Astrocyte (in vitro differentiated cells and primary cell): ENCODE data around the gene PRG2. TPM values are rescaled to one million over a fixed set of nuclear protein-coding genes. Genes with fewer than 3 reads are reported as not detected.
A peak's percentile ranks its signal among the peaks of the same experiment; 100 is the strongest.

Experiments used
- DNase-seq: peaks from one replicate; pipeline ENCODE4 v3.0.0-alpha.2; 2010; ENCODE audit warnings: low read depth
- FAIRE-seq: peaks from 2 replicates; lab custom pipeline; 2011; peaks lifted over from hg19 to GRCh38; lab: Jason Lieb, UNC
- H2AFZ ChIP-seq: 2 replicates; pipeline ENCODE4 v1.6.0; 2012; ENCODE audit warnings: low read depth, low read length, inconsistent platforms
- H3K27ac ChIP-seq: 2 replicates; pipeline ENCODE4 v1.5.1; 2011; ENCODE audit warnings: low read depth, low read length, inconsistent platforms
- H3K27me3 ChIP-seq: 2 replicates; pipeline ENCODE4 v1.6.0; 2011; ENCODE audit warnings: low read length, inconsistent platforms; ENCODE audit not compliant: insufficient read depth
- H3K36me3 ChIP-seq: 2 replicates; pipeline ENCODE4 v1.5.1; 2011; ENCODE audit warnings: low read length, inconsistent platforms; ENCODE audit not compliant: insufficient read depth
- H3K4me1 ChIP-seq: 2 replicates; pipeline ENCODE4 v1.5.1; 2011; ENCODE audit warnings: low read length, inconsistent platforms; ENCODE audit not compliant: insufficient read depth
- H3K4me2 ChIP-seq: 2 replicates; pipeline ENCODE4 v1.6.0; 2012; ENCODE audit warnings: low read length, inconsistent platforms
- H3K4me3 ChIP-seq: 2 replicates; pipeline ENCODE4 v1.5.1; 2011; ENCODE audit warnings: low read depth, mild to moderate bottlenecking, low read length, inconsistent platforms; ENCODE audit not compliant: insufficient read depth
- H3K79me2 ChIP-seq: 2 replicates; pipeline ENCODE4 v1.6.0; 2012; ENCODE audit warnings: mild to moderate bottlenecking, low read length, inconsistent platforms; ENCODE audit not compliant: insufficient read depth
- H3K9ac ChIP-seq: 2 replicates; pipeline ENCODE4 v1.6.0; 2012; ENCODE audit warnings: mild to moderate bottlenecking, low read length, inconsistent platforms
- H3K9me3 ChIP-seq: 2 replicates; pipeline ENCODE4 v1.5.1; 2012; ENCODE audit warnings: low read depth, mild to moderate bottlenecking, low read length, inconsistent platforms; ENCODE audit not compliant: insufficient read depth
- H4K20me1 ChIP-seq: 2 replicates; pipeline ENCODE4 v1.6.0; 2012; ENCODE audit warnings: low read length, inconsistent platforms; ENCODE audit not compliant: insufficient read depth
- H3K27ac Mint-ChIP-seq: one replicate; pipeline ENCODE4 v1.8.0; 2021; ENCODE audit warnings: mild to moderate bottlenecking, mixed read lengths; ENCODE audit not compliant: unreplicated experiment
- H3K27me3 Mint-ChIP-seq: one replicate; pipeline ENCODE4 v1.8.0; 2021; ENCODE audit warnings: low read depth, mixed read lengths; ENCODE audit not compliant: unreplicated experiment
- H3K36me3 Mint-ChIP-seq: one replicate; pipeline ENCODE4 v1.8.0; 2021; ENCODE audit warnings: low read depth, mixed read lengths; ENCODE audit not compliant: unreplicated experiment
- H3K4me1 Mint-ChIP-seq: one replicate; pipeline ENCODE4 v1.8.0; 2021; ENCODE audit warnings: low read depth, mixed read lengths; ENCODE audit not compliant: unreplicated experiment
- H3K4me3 Mint-ChIP-seq: one replicate; pipeline ENCODE4 v1.8.0; 2021; ENCODE audit warnings: mild to moderate bottlenecking, moderate library complexity, mixed read lengths; ENCODE audit not compliant: unreplicated experiment
- H3K9me3 Mint-ChIP-seq: one replicate; pipeline ENCODE4 v1.8.0; 2021; ENCODE audit warnings: mild to moderate bottlenecking, mixed read lengths; ENCODE audit not compliant: unreplicated experiment
- CTCF ChIP-seq: IDR thresholded peaks from 2 replicates; pipeline ENCODE4 v1.5.1; 2011; ENCODE audit warnings: low read depth, mild to moderate bottlenecking, inconsistent platforms, low read length, moderate library complexity; ENCODE audit not compliant: insufficient read depth
- EZH2 ChIP-seq: IDR thresholded peaks from 2 replicates; pipeline ENCODE4 v1.6.1; 2012; ENCODE audit warnings: mild to moderate bottlenecking, low read length, inconsistent platforms; ENCODE audit not compliant: insufficient read depth
- total RNA-seq: library from RNA; stranded (reverse); gene quantifications from 2 replicates; pipeline ENCODE4 v1.2.1, GENCODE V29; 2021

Gene PRG2
- total RNA-seq, 1 donor from 2014 or later: not detected

GRCh38 chr11:57434640-57435546 is 44.4 kb upstream of the PRG2 start:
- H3K4me1 Mint-ChIP-seq: peaks cover 13% of the 10 kb centered on the region
- Histone ChIP-seq H3K4me3 (no peak overlapping the region), H3K4me1 (peaks cover 12% of the 10 kb centered on the region), H3K36me3 (no peaks in the 10 kb centered on the region), H3K4me2 (no peak overlapping the region), H3K27me3 (peaks cover 7% of the 10 kb centered on the region), H3K79me2 (no peaks in the 10 kb centered on the region), H3K9ac (no peak overlapping the region), H3K9me3 (no peaks in the 10 kb centered on the region), H3K27ac (no peak overlapping the region), H4K20me1 (no peaks in the 10 kb centered on the region), H2AFZ (no peak overlapping the region)
- H3K36me3 Mint-ChIP-seq: peaks cover 3% of the 10 kb centered on the region
- TF ChIP-seq CTCF: no peak
- TF ChIP-seq EZH2: no peak
- FAIRE-seq: peak; percentile 67
- peak; percentile 90 for DNase-seq
- no peaks in the 10 kb centered on the region for H3K9me3 Mint-ChIP-seq
- no peak overlapping the region for H3K4me3 Mint-ChIP-seq
- H3K27me3 Mint-ChIP-seq: peaks cover 13% of the 10 kb centered on the region
- no peak overlapping the region for H3K27ac Mint-ChIP-seq

- TF ChIP-seq CTCF: no peak
- no peak for TF ChIP-seq EZH2
- peaks cover 15% of the 10 kb centered on the region for H3K4me1 ChIP-seq
- no peak overlapping the region for H3K27ac ChIP-seq
Observed at GRCh38 chr11:57432714-57433163, 42.3 kb upstream of the PRG2 start.

GRCh38 chr11:57432149-57432561 is 41.7 kb upstream of the PRG2 start:
- Mint-ChIP-seq H3K9me3 (no peaks in the 10 kb centered on the region), H3K27me3 (peaks cover 14% of the 10 kb centered on the region), H3K27ac (peak overlapping the region; percentile 77), H3K4me1 (peaks cover 20% of the 10 kb centered on the region), H3K4me3 (peak overlapping the region; percentile 4), H3K36me3 (no peaks in the 10 kb centered on the region)
- H3K79me2 ChIP-seq: no peaks in the 10 kb centered on the region
- TF ChIP-seq CTCF: no peak
- TF ChIP-seq EZH2: no peak
- no peaks in the 10 kb centered on the region for H4K20me1 ChIP-seq
- peak overlapping the region; percentile 52 for H3K4me2 ChIP-seq
- no peaks in the 10 kb centered on the region for H3K9me3 ChIP-seq
- H3K27me3 ChIP-seq: peaks cover 4% of the 10 kb centered on the region
- no peak for FAIRE-seq
- peak overlapping the region; percentile 14 for H3K9ac ChIP-seq
- no peak overlapping the region for H3K4me3 ChIP-seq
- DNase-seq: no peak
- H3K27ac ChIP-seq: no peak overlapping the region
- no peaks in the 10 kb centered on the region for H3K36me3 ChIP-seq
- peaks cover 21% of the 10 kb centered on the region for H3K4me1 ChIP-seq
- no peak overlapping the region for H2AFZ ChIP-seq

More at GRCh38 chr11:57432714-57433163, 42.3 kb upstream of the PRG2 start:
- no peak overlapping the region for H2AFZ ChIP-seq
- no peaks in the 10 kb centered on the region for H3K36me3 Mint-ChIP-seq
- no peak overlapping the region for H3K9ac ChIP-seq
- peak overlapping the region; percentile 77 for H3K27ac Mint-ChIP-seq
- H3K27me3 Mint-ChIP-seq: peaks cover 16% of the 10 kb centered on the region
- no peaks in the 10 kb centered on the region for H4K20me1 ChIP-seq
- H3K4me3 Mint-ChIP-seq: no peak overlapping the region
- no peak overlapping the region for H3K4me3 ChIP-seq
- no peaks in the 10 kb centered on the region for H3K79me2 ChIP-seq
- H3K36me3 ChIP-seq: no peaks in the 10 kb centered on the region
- FAIRE-seq: no peak
- H3K9me3 ChIP-seq: no peaks in the 10 kb centered on the region
- peak overlapping the region; percentile 52 for H3K4me2 ChIP-seq
- H3K27me3 ChIP-seq: peaks cover 4% of the 10 kb centered on the region
- peaks cover 14% of the 10 kb centered on the region for H3K4me1 Mint-ChIP-seq
- H3K9me3 Mint-ChIP-seq: no peaks in the 10 kb centered on the region
- DNase-seq: peak; percentile 90
